Kidney (tissue), 14 donors: ENCODE data around the gene HLF. TPM values are rescaled to one million over a fixed set of nuclear protein-coding genes. Genes with fewer than 3 reads are reported as not detected.

Experiments used
- DNase-seq, 5 donors: peaks; one replicate each; pipeline ENCODE4 v3.0.0-alpha.2; 2013 to 2020
- FAIRE-seq: peaks from 2 replicates; lab custom pipeline; 2012; peaks lifted over from hg19 to GRCh38; lab: Jason Lieb, UNC
- H3K27ac ChIP-seq, 2 donors: one replicate each; pipeline ENCODE4 v1.7.0; 2013; ENCODE audit warnings: low read depth in 2 of 2, low read length in 2 of 2, inconsistent platforms in 1 of 2
- H3K27me3 ChIP-seq: one replicate; pipeline ENCODE4 v1.7.1; 2013; ENCODE audit warnings: low read length, inconsistent platforms; ENCODE audit not compliant: control insufficient read depth, insufficient read depth
- H3K36me3 ChIP-seq, 3 donors: one replicate each; pipeline versions ENCODE4 v1.7.0 to v1.7.1; 2013; ENCODE audit warnings: low read length in 3 of 3, control low read depth in 1 of 3, inconsistent platforms in 1 of 3; ENCODE audit not compliant: insufficient read depth in 3 of 3, control insufficient read depth in 2 of 3
- H3K4me1 ChIP-seq, 3 donors: one replicate each; pipeline versions ENCODE4 v1.7.0 to v1.7.1; 2013; ENCODE audit warnings: low read length in 3 of 3, inconsistent platforms in 1 of 3, low read depth in 1 of 3; ENCODE audit not compliant: control insufficient read depth in 2 of 3, insufficient read depth in 2 of 3
- H3K4me3 ChIP-seq, 3 donors: one replicate each; pipeline versions ENCODE4 v1.7.0 to v1.8.1; 2013; ENCODE audit warnings: low read length in 3 of 3, control low read depth in 1 of 3, inconsistent platforms in 1 of 3
- H3K9ac ChIP-seq, 3 donors: one replicate each; pipeline versions ENCODE4 v1.7.0 to v1.7.1; 2013; ENCODE audit warnings: low read length in 3 of 3, control low read depth in 1 of 3, inconsistent platforms in 1 of 3
- H3K9me3 ChIP-seq, 3 donors: one replicate each; pipeline versions ENCODE4 v1.7.0 to v1.7.1; 2013; ENCODE audit warnings: low read length in 3 of 3, control low read depth in 1 of 3, inconsistent platforms in 1 of 3; ENCODE audit not compliant: control insufficient read depth in 2 of 3, insufficient read depth in 1 of 3
- intact Hi-C: fragments of 100-400 bp; cut with DNase I; formaldehyde crosslinking; loops from one replicate; pipeline ENCODE4 v1.11.1; 2022
- polyA plus RNA-seq: library from polyadenylated mRNA; stranded (reverse); fragments of 350-450 nt; fragmentation: Illumina TruSeq; extraction: RNeasy Lipid Tissue Mini Kit (QIAGEN cat#74804); gene quantifications from one replicate; pipeline ENCODE4 v1.2.3, GENCODE V29; 2014; ENCODE audit warnings: low read depth, low replicate concordance; ENCODE audit not compliant: insufficient read depth
- total RNA-seq: library from RNA; stranded (reverse); fragmentation: NEBNext Ultra II Directional; extraction: Animal tissue kit (Norgen Biotek cat#: 25700); gene quantifications from one replicate; pipeline ENCODE4 v1.2.1, GENCODE V29; 2021
- TF ChIP-seq, protein P1 (sequence below): IDR thresholded peaks from 3 replicates; pipeline ENCODE4 v1.5.1; 2012; ENCODE audit warnings: mild to moderate bottlenecking, moderate library complexity, borderline replicate concordance; ENCODE audit not compliant: insufficient read depth; ENCODE audit errors: extremely low read depth
- donor health status: control.
- donor health status: control.
- donor health status: control.
- donor health status: control.
- donor health status: control.
- donor health status: DM: yes; HTN: yes; CAD: no.
- donor health status: Normal renal cell carcinoma (clear cell type).

Gene HLF
- total and polyA plus RNA-seq, 2 donors from 2014 or later = 9.1 to 38.4 TPM

- intact Hi-C loops = no loop called here
Measured at GRCh38 chr17:55233840-55234239, 30.9 kb upstream of the HLF start.

GRCh38 chr17:55236316-55236715 lies 28.4 kb upstream of the HLF start:
- Histone ChIP-seq H3K4me3 (no peak overlapping the region), H3K4me1 (peaks cover 0 to 10% (median 2%) of the 10 kb centered on the region in 3 donors), H3K27me3 (no peaks in the 10 kb centered on the region), H3K9me3 (no peaks in the 10 kb centered on the region), H3K9ac (no peak overlapping the region), H3K36me3 (no peaks in the 10 kb centered on the region), H3K27ac (no peak overlapping the region)
- FAIRE-seq (no peak), DNase-seq (no peak)
- intact Hi-C loops = no loop called here
- TF ChIP-seq, protein P1, sequence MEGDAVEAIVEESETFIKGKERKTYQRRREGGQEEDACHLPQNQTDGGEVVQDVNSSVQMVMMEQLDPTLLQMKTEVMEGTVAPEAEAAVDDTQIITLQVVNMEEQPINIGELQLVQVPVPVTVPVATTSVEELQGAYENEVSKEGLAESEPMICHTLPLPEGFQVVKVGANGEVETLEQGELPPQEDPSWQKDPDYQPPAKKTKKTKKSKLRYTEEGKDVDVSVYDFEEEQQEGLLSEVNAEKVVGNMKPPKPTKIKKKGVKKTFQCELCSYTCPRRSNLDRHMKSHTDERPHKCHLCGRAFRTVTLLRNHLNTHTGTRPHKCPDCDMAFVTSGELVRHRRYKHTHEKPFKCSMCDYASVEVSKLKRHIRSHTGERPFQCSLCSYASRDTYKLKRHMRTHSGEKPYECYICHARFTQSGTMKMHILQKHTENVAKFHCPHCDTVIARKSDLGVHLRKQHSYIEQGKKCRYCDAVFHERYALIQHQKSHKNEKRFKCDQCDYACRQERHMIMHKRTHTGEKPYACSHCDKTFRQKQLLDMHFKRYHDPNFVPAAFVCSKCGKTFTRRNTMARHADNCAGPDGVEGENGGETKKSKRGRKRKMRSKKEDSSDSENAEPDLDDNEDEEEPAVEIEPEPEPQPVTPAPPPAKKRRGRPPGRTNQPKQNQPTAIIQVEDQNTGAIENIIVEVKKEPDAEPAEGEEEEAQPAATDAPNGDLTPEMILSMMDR = no peak

More at GRCh38 chr17:55233840-55234239, 30.9 kb upstream of the HLF start:
- DNase-seq (no peak), FAIRE-seq (no peak)
- Histone ChIP-seq H3K36me3 (no peaks in the 10 kb centered on the region), H3K27me3 (no peaks in the 10 kb centered on the region), H3K4me1 (peaks cover 0 to 5% (median 2%) of the 10 kb centered on the region in 3 donors), H3K4me3 (no peak overlapping the region), H3K9ac (no peak overlapping the region), H3K27ac (no peak overlapping the region), H3K9me3 (no peaks in the 10 kb centered on the region)
- TF ChIP-seq, protein P1 = no peak

DNA sequence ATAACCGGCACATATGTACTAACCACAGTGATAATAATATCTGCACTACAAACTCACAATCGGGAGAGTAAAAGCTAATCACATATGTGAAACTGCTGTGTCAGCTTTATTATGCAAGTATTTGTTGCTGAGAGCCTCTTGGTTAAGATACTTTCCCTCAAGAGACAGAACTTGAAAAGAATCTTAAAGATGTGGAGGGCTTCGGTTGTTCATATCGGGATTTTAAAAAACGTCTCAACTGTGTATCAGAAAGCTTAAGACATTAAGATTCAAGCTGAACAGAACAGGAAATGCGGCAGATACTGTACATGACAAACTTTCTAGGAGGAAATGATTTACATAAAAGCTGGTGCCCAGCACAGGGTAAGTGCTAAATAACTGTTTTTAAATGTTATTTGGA lies 27.5 kb upstream of the HLF start:
- Histone ChIP-seq H3K4me1 (peaks cover 0 to 10% (median 2%) of the 10 kb centered on the region in 3 donors), H3K36me3 (no peaks in the 10 kb centered on the region), H3K9ac (no peak overlapping the region), H3K9me3 (no peaks in the 10 kb centered on the region), H3K27me3 (no peaks in the 10 kb centered on the region), H3K27ac (no peak overlapping the region), H3K4me3 (no peak overlapping the region)
- FAIRE-seq = no peak
- TF ChIP-seq, protein P1 = no peak
- no peak for DNase-seq
- intact Hi-C loops = no loop called here

DNA sequence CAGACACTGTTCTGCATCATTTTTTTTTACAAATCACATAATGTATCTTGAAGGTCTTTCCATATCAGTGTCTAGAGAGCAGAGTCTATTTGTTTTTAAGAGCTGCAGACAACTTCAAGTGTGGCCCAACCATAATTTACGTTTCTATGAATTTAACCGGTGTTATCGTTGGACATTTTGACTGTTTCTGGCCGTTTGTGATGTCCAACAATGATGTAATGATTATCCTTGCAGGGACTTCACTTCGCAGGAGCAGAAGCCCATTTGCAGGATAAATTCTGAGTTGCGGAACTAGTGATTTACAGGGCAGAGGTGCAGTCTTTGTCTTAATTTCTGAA lies 26.9 kb upstream of the HLF start:
- no peaks in the 10 kb centered on the region for H3K36me3 ChIP-seq
- H3K4me1 ChIP-seq = peaks cover 0 to 10% (median 2%) of the 10 kb centered on the region in 3 donors
- no peaks in the 10 kb centered on the region for H3K27me3 ChIP-seq
- intact Hi-C loops = no loop called here
- H3K9ac ChIP-seq = peak overlapping the region in 2 of 3 donors; percentile 41 to 67
- FAIRE-seq (no peak), DNase-seq (peak in 1 of 5 donors; percentile 10)
- TF ChIP-seq, protein P1 = no peak
- H3K27ac ChIP-seq = peak overlapping the region; percentile 57 to 58
- H3K4me3 ChIP-seq = peak overlapping the region; percentile 46 to 84 (median 52)
- no peaks in the 10 kb centered on the region for H3K9me3 ChIP-seq
